ENCODE data around the gene ZNF112.

The ZNF112 gene

DNA sequence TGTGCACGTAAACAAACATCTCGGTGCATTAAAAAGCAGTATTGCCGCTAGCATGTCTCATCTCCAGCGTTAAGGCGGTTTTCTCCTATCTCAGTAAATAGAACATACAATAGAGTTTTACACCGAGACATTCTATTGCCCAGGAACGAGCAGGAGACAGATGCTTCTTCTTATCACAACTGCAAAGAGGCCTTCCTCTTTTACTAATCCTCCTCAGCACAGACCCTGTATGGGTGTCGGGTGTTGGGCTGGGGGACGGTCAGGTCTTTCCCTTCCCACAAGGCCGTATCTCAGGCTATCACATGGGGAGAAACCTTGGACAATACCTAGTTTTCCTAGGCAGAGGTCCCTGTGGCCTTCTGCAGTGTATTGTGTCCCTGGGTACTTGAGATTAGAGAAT lies 75.6 kb downstream of the ZNF112 start:
- no peak for DNase-seq

DNA sequence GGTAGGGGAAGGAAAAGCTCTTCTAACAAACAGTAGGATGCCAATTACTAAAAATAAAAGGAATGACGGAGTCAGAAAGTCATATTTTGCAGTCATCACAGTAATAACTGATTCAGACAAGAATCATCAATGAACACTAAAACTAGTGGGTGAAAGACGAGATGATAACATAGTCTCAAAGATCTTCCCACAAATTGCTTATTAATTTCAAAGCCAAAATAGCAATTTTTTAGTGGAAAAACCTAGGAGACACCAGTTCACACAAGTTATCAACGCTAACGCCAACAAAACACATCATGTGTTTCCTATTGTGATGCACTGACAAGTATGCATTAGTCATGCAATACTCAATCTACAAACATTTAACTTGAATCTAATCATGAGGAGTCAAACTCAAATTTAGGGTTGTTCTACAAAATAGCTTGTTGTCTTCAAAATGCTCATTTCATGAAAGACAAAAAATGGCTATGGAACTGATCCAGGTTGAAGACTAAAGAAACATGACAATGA lies 78.2 kb downstream of the ZNF112 start:
- DNase-seq = no peak

DNA sequence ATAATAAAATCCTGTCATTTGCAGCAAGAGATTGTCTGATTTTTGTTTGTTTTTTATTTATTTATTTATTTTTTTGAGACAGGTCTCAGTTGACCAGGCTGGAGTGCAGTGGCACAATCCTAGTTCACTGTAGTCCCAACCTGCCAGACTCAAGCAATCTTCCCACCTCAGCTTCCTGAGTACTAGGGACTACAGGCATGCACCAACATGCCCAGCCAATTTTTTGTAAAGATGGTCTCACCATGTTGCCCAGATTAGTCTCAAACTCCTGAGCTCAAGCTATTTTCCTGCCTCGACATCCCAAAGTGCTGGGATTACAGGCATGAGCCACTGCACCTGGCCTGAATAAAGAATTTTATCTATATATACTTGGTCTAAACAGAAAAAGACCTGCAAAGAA lies 79.1 kb downstream of the ZNF112 start:
- no peak for DNase-seq

Data from activated CD4-positive, CD25-positive, alpha-beta regulatory T cell treated with anti-CD3 and anti-CD28 coated beads, Interleukin-2, amount 50 U/mL, for 72 hours (primary cell).